NCI-H82 (cell line): ENCODE data around the gene ICAM1.

ENCODE experiments used
- DNase-seq: peaks from one replicate; lab custom pipeline; 2025; lab: John Stamatoyannopoulos, UW

ICAM1 gene

DNA sequence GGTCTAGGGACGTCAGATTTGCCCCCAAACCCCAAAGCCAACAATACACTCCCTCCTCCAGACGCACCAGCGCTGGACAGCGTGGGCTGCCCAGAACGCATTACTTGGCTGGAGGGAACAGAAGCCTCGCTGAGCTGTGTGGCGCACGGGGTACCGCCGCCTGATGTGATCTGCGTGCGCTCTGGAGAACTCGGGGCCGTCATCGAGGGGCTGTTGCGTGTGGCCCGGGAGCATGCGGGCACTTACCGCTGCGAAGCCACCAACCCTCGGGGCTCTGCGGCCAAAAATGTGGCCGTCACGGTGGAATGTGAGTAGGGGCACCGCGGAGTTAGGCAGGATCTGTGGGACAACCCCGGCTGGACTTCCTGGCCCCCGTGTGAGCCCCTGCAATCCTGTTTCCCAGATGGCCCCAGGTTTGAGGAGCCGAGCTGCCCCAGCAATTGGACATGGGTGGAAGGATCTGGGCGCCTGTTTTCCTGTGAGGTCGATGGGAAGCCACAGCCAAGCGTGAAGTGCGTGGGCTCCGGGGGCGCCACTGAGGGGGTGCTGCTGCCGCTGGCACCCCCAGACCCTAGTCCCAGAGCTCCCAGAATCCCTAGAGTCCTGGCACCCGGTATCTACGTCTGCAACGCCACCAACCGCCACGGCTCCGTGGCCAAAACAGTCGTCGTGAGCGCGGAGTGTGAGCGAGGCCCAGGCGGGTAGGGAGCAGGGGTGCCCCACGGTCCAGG, 22.9 kb downstream of the ICAM1 start:
- DNase-seq, result no peak

DNA sequence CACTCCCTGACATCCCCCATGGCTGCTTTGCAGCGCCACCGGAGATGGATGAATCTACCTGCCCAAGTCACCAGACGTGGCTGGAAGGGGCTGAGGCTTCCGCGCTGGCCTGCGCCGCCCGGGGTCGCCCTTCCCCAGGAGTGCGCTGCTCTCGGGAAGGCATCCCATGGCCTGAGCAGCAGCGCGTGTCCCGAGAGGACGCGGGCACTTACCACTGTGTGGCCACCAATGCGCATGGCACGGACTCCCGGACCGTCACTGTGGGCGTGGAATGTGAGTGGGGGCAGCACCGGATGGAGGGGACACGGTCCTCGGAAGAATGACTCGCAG, 23.4 kb downstream of the ICAM1 start:
- DNase-seq, result no peak

- DNase-seq, result no peak
Observed at GRCh38 chr19:10295305-10295846, 24.5 kb downstream of the ICAM1 start.

DNA sequence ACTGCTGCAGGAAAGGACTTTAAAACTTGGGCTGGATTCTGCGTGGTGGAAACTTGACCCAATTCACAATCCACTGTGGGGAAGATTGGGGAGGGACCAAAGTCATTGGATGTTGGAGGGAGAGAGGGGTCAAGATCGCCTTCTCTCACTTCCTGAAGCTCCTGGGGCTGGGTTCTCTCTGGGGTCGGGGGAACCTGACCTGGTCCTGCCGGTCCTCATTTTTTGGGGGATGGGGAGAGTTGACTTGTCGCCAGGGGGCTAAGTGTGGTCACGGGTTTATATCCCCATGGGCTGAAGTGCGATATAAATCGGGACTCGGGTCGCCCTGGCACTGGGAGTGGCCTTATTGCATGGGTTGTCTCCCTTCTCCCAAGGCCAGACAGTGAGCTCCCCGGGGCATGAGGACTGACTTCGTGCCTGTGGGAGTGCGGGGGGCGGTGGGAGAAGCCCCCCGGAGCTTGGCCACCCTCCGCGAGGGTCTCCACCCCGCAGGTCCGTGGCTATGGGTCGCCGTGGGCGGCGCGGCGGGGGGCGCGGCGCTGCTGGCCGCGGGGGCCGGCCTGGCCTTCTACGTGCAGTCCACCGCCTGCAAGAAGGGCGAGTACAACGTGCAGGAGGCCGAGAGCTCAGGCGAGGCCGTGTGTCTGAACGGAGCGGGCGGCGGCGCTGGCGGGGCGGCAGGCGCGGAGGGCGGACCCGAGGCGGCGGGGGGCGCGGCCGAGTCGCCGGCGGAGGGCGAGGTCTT, 25.1 kb downstream of the ICAM1 start:
- DNase-seq, result no peak

- peak; percentile 75 for DNase-seq
Observed at GRCh38 chr19:10299545-10300458, 28.9 kb downstream of the ICAM1 start.

GRCh38 chr19:10305139-10305806, 34.4 kb downstream of the ICAM1 start:
- peak; percentile 70 for DNase-seq

DNA sequence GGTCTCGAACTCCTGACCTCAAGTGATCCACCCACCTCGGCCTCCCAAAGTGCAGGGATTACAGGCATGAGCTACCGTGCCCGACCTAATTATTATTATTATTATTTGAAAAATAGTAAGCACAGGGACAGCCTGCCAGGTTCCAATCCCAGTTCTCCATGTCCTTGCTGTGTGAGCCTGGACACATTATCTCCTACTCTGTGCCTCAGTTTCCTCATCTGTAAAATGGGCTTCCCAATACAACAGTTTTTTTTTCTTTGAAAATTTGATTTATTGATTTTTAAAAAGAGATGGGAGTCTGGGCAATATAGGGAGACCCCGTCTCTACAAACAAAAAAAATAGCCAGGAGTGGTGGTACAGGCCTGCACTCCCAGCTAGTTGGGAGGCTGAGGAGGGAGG, 35.4 kb downstream of the ICAM1 start:
- DNase-seq, result no peak

- no peak for DNase-seq
Observed at GRCh38 chr19:10309423-10309822, 38.5 kb downstream of the ICAM1 start, which contains the start of gene ZGLP1. Gene ZGLP1 (minus strand): TSS chr19:10309815.

- peak; percentile 90 for DNase-seq
Observed at GRCh38 chr19:10315335-10316214, 44.7 kb downstream of the ICAM1 start, which contains the start of gene FDX2. Gene FDX2 (minus strand): TSS chr19:10316015. CDS start chr19:10315996, 19 bp downstream.

DNA sequence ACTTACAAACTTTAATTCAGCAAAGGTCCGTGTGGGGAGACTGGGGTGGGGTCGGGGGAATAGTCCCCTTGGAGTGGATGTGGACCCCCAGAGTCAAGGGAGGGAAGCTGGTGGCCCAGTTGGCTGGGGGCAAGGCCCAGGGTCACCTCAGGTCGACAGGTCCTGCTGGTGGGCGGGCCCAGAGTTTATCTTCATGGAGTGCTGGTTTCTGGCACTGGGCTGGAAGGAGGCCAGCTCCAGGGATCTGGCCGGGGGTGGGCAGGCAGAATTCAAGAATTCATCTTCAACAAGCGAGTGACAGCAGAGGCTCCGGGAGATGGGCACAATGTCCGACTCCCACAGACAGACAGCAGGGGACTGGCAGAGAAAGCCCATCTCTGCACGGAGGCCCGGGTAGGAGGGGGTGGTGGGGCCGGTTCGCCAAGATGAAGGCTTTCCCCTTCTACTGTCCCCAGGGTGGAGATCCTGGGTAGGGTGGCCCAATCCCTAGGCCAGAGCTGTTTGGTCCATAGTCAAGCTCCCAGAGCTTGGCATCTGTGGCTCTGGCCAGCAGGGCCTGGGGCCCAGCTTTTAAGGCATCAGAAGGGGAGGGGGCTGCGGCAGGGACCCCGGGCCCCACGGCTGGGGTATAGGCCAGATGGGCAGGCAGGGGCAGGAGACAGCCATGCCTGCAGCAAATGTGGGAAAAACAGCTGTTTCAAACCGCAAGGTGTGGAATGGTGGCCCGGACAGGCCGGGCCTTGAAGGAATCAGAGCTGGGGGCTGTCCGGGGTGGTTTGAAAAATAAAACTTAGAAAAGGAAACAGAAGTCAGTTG, 45.5 kb downstream of the ICAM1 start:
- DNase-seq, result peak; percentile 40

DNA sequence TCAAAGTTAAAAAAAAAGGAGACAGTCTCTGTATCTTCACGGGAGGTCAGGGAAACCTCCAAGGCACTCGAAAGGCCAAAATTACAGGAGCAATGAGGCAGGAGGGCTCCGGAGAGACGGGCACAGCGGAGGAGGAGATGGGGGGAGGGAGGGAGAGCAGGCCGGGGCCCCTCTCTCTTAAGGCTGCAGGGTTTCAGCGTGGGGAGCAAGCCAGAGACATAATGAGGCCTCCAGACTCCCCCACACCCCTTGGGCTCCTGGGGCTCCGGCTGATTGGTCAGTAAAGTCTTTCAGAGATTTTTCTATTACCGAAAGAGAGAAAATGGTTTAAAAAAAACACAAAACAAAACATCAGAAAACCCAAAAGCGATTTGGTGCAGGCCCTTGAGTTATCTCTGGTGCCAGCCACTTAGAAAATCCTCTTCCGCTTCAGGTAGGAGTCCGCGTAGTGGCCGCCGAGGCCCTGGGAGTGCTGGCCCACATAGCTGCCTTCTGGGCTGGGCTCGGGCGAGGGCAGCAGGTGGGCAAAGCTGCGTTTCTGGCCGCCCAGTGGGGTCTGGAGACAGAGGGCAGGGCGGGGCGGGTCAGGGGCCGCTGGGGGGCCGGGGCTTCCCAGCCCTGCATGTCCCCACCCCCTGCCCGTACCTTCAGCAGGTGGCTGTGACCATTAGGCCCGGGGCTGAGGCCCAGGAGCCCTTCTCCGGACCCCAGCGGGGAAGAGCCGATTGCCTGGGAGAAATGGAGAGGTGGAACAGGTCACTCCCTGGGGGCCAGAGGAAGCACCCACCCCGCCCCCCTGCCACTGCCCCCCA, 46.3 kb downstream of the ICAM1 start:
- DNase-seq, result no peak

- no peak for DNase-seq
Observed at GRCh38 chr19:10317857-10318462, 47.0 kb downstream of the ICAM1 start.

DNA sequence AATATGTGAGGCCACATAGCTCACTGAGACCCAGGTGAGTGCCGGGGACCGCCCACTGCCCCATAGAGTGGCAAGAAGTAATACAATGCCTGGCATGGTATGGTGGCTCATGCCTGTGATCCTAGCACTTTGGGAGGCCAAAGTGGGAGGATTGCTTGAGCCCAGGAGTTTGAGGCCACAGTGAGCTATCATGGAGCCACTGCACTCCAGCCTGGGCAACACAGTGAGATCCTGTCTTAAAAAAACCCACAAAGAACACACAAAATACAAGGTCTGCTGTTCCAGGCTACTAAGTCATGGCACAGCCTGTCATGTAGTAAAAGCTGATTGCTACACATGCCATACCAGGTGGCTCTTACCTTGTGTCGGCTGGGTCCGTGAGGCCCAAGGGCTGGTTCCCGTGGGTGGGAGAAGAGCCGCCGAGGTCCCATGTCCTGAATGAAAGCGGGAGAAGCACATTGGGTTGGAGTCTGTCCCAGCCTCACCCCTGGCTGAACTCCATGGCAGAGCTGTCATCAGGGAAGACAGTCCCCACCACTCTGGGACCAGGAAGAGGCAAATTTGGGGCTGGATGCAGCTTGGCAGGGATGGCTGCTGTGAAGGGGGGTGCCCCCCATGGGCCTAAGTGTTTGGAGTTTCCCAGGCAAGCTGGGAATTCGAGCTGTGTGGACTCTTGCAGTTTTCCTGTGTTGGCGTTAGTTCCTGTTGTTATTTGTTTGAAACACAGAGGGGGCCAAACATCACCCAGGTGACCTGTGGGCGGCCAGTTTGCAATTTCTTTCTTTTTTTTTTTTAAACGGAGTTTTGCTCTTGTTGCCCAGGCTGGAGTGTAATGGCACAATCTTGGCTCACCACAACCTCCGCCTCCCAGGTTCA, 48.1 kb downstream of the ICAM1 start:
- DNase-seq, result no peak

DNA sequence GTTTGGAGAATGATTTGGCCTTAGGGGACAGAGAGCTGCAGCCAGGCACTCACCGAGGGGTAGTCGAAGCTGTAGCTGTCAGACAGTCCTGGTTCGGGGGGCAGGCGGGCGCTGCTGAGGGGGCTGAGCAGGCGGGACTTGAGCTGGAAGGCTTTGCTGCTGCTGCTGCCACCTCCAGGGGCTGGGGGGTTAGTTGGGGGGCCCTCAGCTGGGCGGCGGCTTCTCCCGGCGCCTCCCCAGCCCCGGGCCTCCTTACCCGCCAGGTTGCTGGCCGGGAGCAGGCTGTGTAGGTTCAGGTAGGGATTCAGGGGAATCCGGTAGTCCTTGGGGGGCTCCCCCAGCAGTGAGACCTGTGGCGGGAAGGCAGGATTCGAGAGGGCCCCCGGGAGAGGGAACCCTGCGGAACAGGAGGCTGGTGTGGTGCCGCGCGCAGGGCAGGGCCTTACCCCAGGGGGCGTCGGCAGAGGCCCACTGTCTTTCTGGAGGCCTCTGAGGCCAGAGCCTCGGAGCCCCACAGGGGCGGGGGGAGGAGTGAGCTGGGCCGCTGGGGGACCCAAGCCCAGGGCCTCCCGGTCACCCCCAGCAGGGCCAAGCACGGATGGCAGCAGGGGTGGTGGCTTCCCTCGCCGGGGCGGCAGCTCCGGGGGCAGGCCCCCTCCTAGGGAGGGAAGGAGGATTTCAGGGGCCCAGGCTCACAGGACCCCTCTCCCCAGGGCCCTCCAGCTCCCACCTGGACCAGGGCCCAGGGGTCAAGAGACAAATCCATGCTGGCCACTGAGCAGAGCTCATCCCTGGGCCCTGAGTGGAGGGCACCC, 49.9 kb downstream of the ICAM1 start:
- DNase-seq, result no peak

- no peak for DNase-seq
Observed at GRCh38 chr19:10321417-10321797, 50.5 kb downstream of the ICAM1 start.
